Epithelial cell of proximal tubule (primary cell): ENCODE results near the gene ZNF804B. TPM values are rescaled to one million over a fixed set of nuclear protein-coding genes. Genes with fewer than 3 reads are reported as not detected.
"Not testable (repeated sequence)": the region's sequence is repeated elsewhere in the genome, so short reads cannot be mapped to it uniquely, and the experiment has no call there.

Source experiments
- DNase-seq: peaks from one replicate; pipeline ENCODE4 v3.0.0-alpha.2; 2011; ENCODE audit warnings: low read depth
- H3K4me3 ChIP-seq: 2 replicates; pipeline ENCODE4 v1.5.1; 2011; ENCODE audit warnings: low read depth, mild to moderate bottlenecking, low read length
- CTCF ChIP-seq: conservative IDR thresholded peaks from 2 replicates; pipeline ENCODE4 v1.5.1; 2012; ENCODE audit warnings: low read depth, mild to moderate bottlenecking, low read length
- total RNA-seq: library from RNA; depleted of rRNA; stranded (reverse); fragments of >200 nt; gene quantifications from 2 replicates; pipeline ENCODE4 v1.2.3, GENCODE V29; 2015

ZNF804B gene
- total RNA-seq, 1 donor from 2014 or later: not detected

GRCh38 chr7:89183712-89184111, 424.2 kb downstream of the ZNF804B start:
- H3K4me3 ChIP-seq: no peak overlapping the region
- no peak for DNase-seq
- TF ChIP-seq CTCF: no peak

DNA sequence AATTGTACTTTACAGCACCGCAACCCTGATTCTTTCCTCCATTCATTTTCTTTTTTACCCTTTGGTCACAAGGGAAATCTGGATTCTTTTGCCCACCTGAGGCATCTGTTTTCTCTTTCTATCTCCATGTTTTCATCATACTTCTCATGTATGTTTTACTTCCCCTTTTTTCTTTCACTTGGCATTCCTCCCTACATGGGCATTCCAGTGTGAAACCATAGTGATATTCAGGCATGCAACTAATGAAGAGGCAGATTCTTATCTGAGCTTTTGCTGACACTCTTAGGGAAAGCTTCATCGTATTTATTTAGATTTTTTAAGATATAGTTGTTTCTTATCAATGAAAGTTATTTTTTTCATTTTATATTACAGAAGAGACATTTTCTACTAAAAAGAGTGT, 441.3 kb downstream of the ZNF804B start:
- no peak for DNase-seq
- no peak for TF ChIP-seq CTCF
- no peak overlapping the region for H3K4me3 ChIP-seq

- no peak overlapping the region for H3K4me3 ChIP-seq
- TF ChIP-seq CTCF: no peak
- no peak for DNase-seq
Measured at GRCh38 chr7:89223900-89224395, 464.4 kb downstream of the ZNF804B start.

DNA sequence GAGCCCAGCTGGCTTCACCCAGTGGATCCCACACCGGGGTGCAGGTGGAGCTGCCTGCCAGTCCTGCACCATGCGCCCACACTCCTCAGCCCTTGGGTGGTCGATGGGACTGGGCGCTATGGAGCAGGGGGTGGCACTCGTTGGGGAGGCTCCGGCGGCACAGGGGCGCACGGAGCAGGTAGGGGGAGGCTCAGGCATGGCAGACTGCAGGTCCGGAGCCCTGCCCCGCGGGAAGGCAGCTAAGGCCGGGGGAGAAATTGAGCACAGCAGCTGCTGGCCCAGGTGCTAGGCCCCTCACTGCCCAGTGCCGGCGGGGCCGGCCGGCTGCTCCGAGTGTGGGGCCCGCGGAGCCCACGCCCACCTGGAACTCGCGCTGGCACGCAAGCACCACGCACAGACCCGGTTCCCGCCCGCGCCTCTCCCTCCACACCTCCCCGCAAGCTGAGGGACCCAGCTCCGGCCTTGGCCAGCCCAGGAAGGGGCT, 469.2 kb downstream of the ZNF804B start:
- DNase-seq, H3K4me3 ChIP-seq: not testable (repeated sequence)

DNA sequence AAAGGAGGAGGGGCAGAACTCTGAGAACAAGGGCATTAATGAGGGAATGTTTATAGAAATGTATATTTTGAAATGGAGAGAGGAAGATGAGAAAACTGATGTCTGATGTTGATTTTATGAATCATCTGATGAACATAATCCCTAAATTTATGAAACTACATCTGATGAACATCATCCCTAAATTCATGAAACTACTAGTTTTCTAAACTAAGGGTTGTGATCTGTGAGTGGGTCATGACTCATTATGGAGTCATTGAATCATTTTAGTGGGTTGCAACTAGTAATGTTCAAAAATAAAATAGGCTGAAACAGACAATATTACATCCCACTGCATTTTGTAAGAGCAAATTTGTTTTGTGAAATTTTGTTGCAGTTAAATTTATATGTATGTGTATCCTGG, 478.7 kb downstream of the ZNF804B start:
- no peak overlapping the region for H3K4me3 ChIP-seq
- no peak for DNase-seq
- no peak for TF ChIP-seq CTCF

DNA sequence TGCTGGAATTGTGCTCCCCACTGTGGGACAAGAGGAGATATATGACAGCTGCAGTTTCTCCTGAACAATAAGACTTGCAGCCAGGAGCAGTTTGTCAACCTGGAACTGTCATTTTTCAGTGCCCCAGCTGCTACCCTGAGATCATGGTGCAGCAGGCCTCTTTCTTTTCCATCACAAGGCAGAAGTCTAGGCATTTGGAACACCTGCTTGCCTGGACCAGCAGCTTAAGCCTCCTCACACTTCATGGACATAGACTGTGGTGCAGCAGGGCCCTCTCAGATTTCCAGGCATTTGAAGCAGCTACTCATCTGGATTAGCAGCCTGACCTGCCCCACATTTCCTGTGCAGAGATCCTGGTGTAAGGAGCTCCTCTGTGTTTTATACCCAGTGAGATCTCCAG, 486.7 kb downstream of the ZNF804B start:
- H3K4me3 ChIP-seq: no peak overlapping the region
- TF ChIP-seq CTCF: no peak
- no peak for DNase-seq

- TF ChIP-seq CTCF: no peak
- no peak overlapping the region for H3K4me3 ChIP-seq
- DNase-seq: no peak
Measured at GRCh38 chr7:89247207-89247606, 487.7 kb downstream of the ZNF804B start.

DNA sequence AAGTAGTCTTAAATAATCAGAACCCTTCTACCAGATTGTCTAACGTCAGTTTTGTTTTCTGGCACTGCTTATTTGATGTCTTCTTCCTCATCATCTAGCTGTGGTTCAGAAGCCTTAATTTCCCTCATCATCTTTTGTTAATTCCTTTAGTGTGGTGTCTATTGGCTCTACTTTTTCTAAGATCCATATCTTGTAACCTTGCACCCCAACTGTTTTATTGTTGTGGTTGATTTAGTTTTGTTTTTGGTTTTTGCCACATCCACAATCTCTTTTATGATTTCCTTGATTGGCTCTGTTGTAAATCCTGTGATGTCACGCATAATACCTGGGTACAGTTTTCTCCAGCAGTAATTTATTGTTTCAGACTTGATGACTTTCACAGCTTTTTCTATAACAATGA, 499.6 kb downstream of the ZNF804B start:
- DNase-seq: no peak
- H3K4me3 ChIP-seq: no peak overlapping the region
- no peak for TF ChIP-seq CTCF
